KMS-11 (cell line): ENCODE data around the gene GRAP2.

Source experiments
- H2AFZ ChIP-seq: fragments of 200-600 bp; sonication (generic); 2 replicates; pipeline ENCODE4 v1.6.1; 2016; ENCODE audit warnings: antibody characterized with exemption, mixed run types, low read depth
- H3K27ac ChIP-seq: fragments of 200-600 bp; sonication (generic); 2 replicates; pipeline ENCODE4 v1.6.1; 2016; ENCODE audit warnings: mild to moderate bottlenecking, mixed run types
- H3K27me3 ChIP-seq: fragments of 200-600 bp; sonication (generic); 2 replicates; pipeline ENCODE4 v1.6.1; 2017; ENCODE audit warnings: mild to moderate bottlenecking, low read depth, mixed run types, moderate library complexity; ENCODE audit not compliant: insufficient read depth
- H3K36me3 ChIP-seq: fragments of 200-600 bp; sonication (generic); 2 replicates; pipeline ENCODE4 v1.6.1; 2017; ENCODE audit warnings: mild to moderate bottlenecking, mixed run types; ENCODE audit not compliant: insufficient read depth
- H3K4me1 ChIP-seq: fragments of 200-600 bp; sonication (generic); 2 replicates; pipeline ENCODE4 v1.6.1; 2016; ENCODE audit warnings: mild to moderate bottlenecking, low read depth, mixed run types; ENCODE audit not compliant: poor library complexity, severe bottlenecking
- H3K4me2 ChIP-seq: fragments of 200-600 bp; sonication (generic); 2 replicates; pipeline ENCODE4 v1.7.0; 2016; ENCODE audit warnings: mild to moderate bottlenecking, mixed run types
- H3K4me3 ChIP-seq: fragments of 200-600 bp; sonication (generic); IDR thresholded peaks from 2 replicates; pipeline ENCODE4 v1.6.1; 2017; ENCODE audit warnings: low read depth, low read length, mixed read lengths; ENCODE audit not compliant: insufficient read depth
- H3K79me2 ChIP-seq: fragments of 200-600 bp; sonication (generic); 2 replicates; pipeline ENCODE4 v1.6.1; 2016; ENCODE audit warnings: low read depth, mixed run types; ENCODE audit not compliant: insufficient read depth
- H3K9ac ChIP-seq: fragments of 200-600 bp; sonication (generic); 2 replicates; pipeline ENCODE4 v1.6.1; 2016; ENCODE audit warnings: mild to moderate bottlenecking, mixed run types
- H4K20me1 ChIP-seq: fragments of 200-600 bp; sonication (generic); 2 replicates; pipeline ENCODE4 v1.6.1; 2016; ENCODE audit warnings: mild to moderate bottlenecking, mixed run types; ENCODE audit not compliant: insufficient read depth
- CTCF ChIP-seq: fragments of 200-600 bp; sonication (generic); conservative IDR thresholded peaks from 2 replicates; pipeline ENCODE4 v1.6.1; 2017; ENCODE audit warnings: low read depth, mild to moderate bottlenecking, antibody characterized with exemption, low read length, moderate library complexity, mixed read lengths

GRAP2 gene

DNA sequence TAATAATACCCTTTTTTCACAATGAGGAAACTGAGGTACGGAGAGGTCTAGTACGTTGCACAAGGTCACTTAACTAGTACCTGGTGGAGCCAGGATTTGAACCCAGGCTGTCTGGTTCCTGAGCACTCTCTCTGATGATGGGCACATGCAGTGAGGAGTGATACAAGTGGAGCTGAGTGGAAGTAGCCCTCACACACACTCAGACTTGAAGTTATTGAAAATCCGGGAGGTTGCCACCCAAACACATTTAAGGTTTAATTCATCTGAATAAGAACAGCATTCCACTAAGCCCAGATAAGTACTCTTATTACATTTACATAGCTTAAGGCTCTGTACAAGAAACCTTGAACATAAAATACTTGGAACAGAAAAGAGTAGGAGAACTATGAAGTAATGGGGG lies 4.8 kb downstream of the GRAP2 start:
- Histone ChIP-seq H3K27me3 (no peaks in the 10 kb centered on the region), H3K4me2 (no peak overlapping the region), H3K79me2 (no peaks in the 10 kb centered on the region), H3K4me1 (peaks cover 11% of the 10 kb centered on the region), H4K20me1 (no peaks in the 10 kb centered on the region), H2AFZ (no peak overlapping the region), H3K9ac (no peak overlapping the region), H3K4me3 (no peak overlapping the region), H3K36me3 (no peaks in the 10 kb centered on the region), H3K27ac (no peak overlapping the region)
- no peak for TF ChIP-seq CTCF

- H3K36me3 ChIP-seq, result no peaks in the 10 kb centered on the region
- no peak overlapping the region for H3K27ac ChIP-seq
- no peaks in the 10 kb centered on the region for H3K79me2 ChIP-seq
- TF ChIP-seq CTCF, result no peak
- peaks cover 6% of the 10 kb centered on the region for H3K4me1 ChIP-seq
- H3K27me3 ChIP-seq, result no peaks in the 10 kb centered on the region
- H3K9ac ChIP-seq, result no peak overlapping the region
- no peak overlapping the region for H3K4me3 ChIP-seq
- no peak overlapping the region for H3K4me2 ChIP-seq
- H2AFZ ChIP-seq, result no peak overlapping the region
- H4K20me1 ChIP-seq, result no peaks in the 10 kb centered on the region
Observed at GRCh38 chr22:39906207-39906606, 5.3 kb downstream of the GRAP2 start.

GRCh38 chr22:39907047-39907446 lies 6.2 kb downstream of the GRAP2 start:
- H3K27me3 ChIP-seq, result no peaks in the 10 kb centered on the region
- no peaks in the 10 kb centered on the region for H3K79me2 ChIP-seq

DNA sequence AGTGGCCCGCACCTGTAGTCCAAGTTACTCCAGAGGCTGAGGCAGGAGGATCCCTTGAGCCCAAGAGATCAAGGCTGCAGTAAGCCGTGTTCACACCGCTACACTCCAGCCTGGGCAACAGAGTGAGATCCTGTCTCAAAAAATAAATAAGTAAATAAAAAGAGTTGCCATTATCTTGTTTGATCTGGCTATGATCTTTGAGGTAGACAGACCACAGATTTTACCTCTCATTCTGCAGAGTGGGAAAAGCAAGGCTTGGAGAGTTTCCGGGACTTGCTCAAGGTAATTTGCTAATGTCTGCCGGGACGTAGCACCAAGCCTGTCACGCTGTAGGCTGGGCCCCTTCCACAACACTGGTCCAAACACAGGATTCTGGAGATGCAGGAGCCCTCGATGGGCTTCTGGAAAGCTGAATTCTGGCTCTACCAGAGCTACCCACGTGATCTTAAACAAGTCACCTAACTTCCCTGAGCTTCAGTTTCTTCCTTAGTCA lies 6.8 kb downstream of the GRAP2 start:
- Histone ChIP-seq H4K20me1 (no peaks in the 10 kb centered on the region), H3K4me2 (no peak overlapping the region), H2AFZ (no peak overlapping the region)

More at GRCh38 chr22:39907047-39907446, 6.2 kb downstream of the GRAP2 start:
- Histone ChIP-seq H3K27ac (no peak overlapping the region), H4K20me1 (no peaks in the 10 kb centered on the region), H3K36me3 (no peaks in the 10 kb centered on the region), H2AFZ (no peak overlapping the region), H3K4me3 (no peak overlapping the region), H3K9ac (no peak overlapping the region), H3K4me1 (no peaks in the 10 kb centered on the region), H3K4me2 (no peak overlapping the region)
- TF ChIP-seq CTCF, result no peak

More for the DNA sequence above, 6.8 kb downstream of the GRAP2 start:
- Histone ChIP-seq H3K9ac (no peak overlapping the region), H3K27ac (no peak overlapping the region), H3K4me3 (no peak overlapping the region), H3K27me3 (no peaks in the 10 kb centered on the region), H3K79me2 (no peaks in the 10 kb centered on the region), H3K36me3 (no peaks in the 10 kb centered on the region), H3K4me1 (no peaks in the 10 kb centered on the region)
- no peak for TF ChIP-seq CTCF
